Mononuclear cell (primary cell): ENCODE results near the gene NAA38. TPM values are rescaled to one million over a fixed set of nuclear protein-coding genes. Genes with fewer than 3 reads are reported as not detected.
A peak's percentile ranks its signal among the peaks of the same experiment; 100 is the strongest.

Source experiments
- H3K27me3 ChIP-seq: 2 replicates; pipeline ENCODE4 v1.6.0; 2011; ENCODE audit warnings: low read length, control low read depth; ENCODE audit not compliant: insufficient read depth
- H3K4me1 ChIP-seq: 2 replicates; pipeline ENCODE4 v1.5.1; 2011; ENCODE audit warnings: mild to moderate bottlenecking, low read length, control low read depth; ENCODE audit not compliant: insufficient read depth
- H3K4me3 ChIP-seq: 2 replicates; pipeline ENCODE4 v1.5.1; 2011; ENCODE audit warnings: mild to moderate bottlenecking, low read length, moderate library complexity
- H3K9me3 ChIP-seq: 2 replicates; pipeline ENCODE4 v1.5.1; 2011; ENCODE audit warnings: low read depth, mild to moderate bottlenecking, control low read depth, low read length
- total RNA-seq: library from RNA; depleted of rRNA; stranded (reverse); fragments of >200 nt; gene quantifications from one replicate; pipeline ENCODE4 v1.2.3, GENCODE V29; 2012

The NAA38 gene
- total RNA-seq, 1 donor, result 14.0 TPM

- no peak overlapping the region for H3K4me3 ChIP-seq
These were observed 6.5 kb downstream of the NAA38 start for GRCh38 chr17:7850701-7851437.

GRCh38 chr17:7849751-7850504, 7.4 kb downstream of the NAA38 start:
- no peaks in the 10 kb centered on the region for H3K9me3 ChIP-seq
- no peak overlapping the region for H3K4me3 ChIP-seq
- peaks cover 24% of the 10 kb centered on the region for H3K4me1 ChIP-seq
- no peaks in the 10 kb centered on the region for H3K27me3 ChIP-seq

More at GRCh38 chr17:7850701-7851437, 6.5 kb downstream of the NAA38 start:
- H3K4me1 ChIP-seq, result peaks cover 25% of the 10 kb centered on the region
- no peaks in the 10 kb centered on the region for H3K9me3 ChIP-seq
- H3K27me3 ChIP-seq, result no peaks in the 10 kb centered on the region

GRCh38 chr17:7849130-7849750, 8.1 kb downstream of the NAA38 start:
- H3K4me3 ChIP-seq, result no peak overlapping the region
- no peaks in the 10 kb centered on the region for H3K9me3 ChIP-seq
- no peaks in the 10 kb centered on the region for H3K27me3 ChIP-seq
- H3K4me1 ChIP-seq, result peaks cover 31% of the 10 kb centered on the region

GRCh38 chr17:7848739-7849129, 8.6 kb downstream of the NAA38 start:
- H3K4me1 ChIP-seq, result peaks cover 33% of the 10 kb centered on the region
- H3K4me3 ChIP-seq, result no peak overlapping the region
- no peaks in the 10 kb centered on the region for H3K27me3 ChIP-seq
- H3K9me3 ChIP-seq, result no peaks in the 10 kb centered on the region

- H3K4me3 ChIP-seq, result no peak overlapping the region
- no peaks in the 10 kb centered on the region for H3K27me3 ChIP-seq
- H3K9me3 ChIP-seq, result no peaks in the 10 kb centered on the region
- H3K4me1 ChIP-seq, result peaks cover 33% of the 10 kb centered on the region
These were observed 9.2 kb downstream of the NAA38 start for GRCh38 chr17:7848131-7848579.

- no peaks in the 10 kb centered on the region for H3K9me3 ChIP-seq
- H3K4me1 ChIP-seq, result peaks cover 34% of the 10 kb centered on the region
- H3K4me3 ChIP-seq, result no peak overlapping the region
- H3K27me3 ChIP-seq, result no peaks in the 10 kb centered on the region
These were observed 10.3 kb downstream of the NAA38 start for GRCh38 chr17:7846765-7847661.

GRCh38 chr17:7846063-7846735, 11.2 kb downstream of the NAA38 start:
- Histone ChIP-seq H3K4me3 (no peak overlapping the region), H3K4me1 (peaks cover 31% of the 10 kb centered on the region), H3K27me3 (no peaks in the 10 kb centered on the region), H3K9me3 (no peaks in the 10 kb centered on the region)

- Histone ChIP-seq H3K4me3 (peak overlapping the region; percentile 78), H3K9me3 (no peaks in the 10 kb centered on the region), H3K27me3 (no peaks in the 10 kb centered on the region)
These were observed 11.8 kb downstream of the NAA38 start for GRCh38 chr17:7845359-7846062.

GRCh38 chr17:7844292-7845154, 12.8 kb downstream of the NAA38 start:
- Histone ChIP-seq H3K27me3 (no peaks in the 10 kb centered on the region), H3K4me3 (peak overlapping the region; percentile 78), H3K9me3 (no peaks in the 10 kb centered on the region), H3K4me1 (peaks cover 43% of the 10 kb centered on the region)

More at GRCh38 chr17:7845359-7846062, 11.8 kb downstream of the NAA38 start:
- peaks cover 33% of the 10 kb centered on the region for H3K4me1 ChIP-seq

GRCh38 chr17:7843536-7844291, 13.6 kb downstream of the NAA38 start:
- Histone ChIP-seq H3K27me3 (no peaks in the 10 kb centered on the region), H3K4me3 (peak overlapping the region; percentile 84), H3K9me3 (no peaks in the 10 kb centered on the region), H3K4me1 (peaks cover 51% of the 10 kb centered on the region)

- no peaks in the 10 kb centered on the region for H3K27me3 ChIP-seq
- H3K9me3 ChIP-seq, result no peaks in the 10 kb centered on the region
- H3K4me1 ChIP-seq, result peaks cover 55% of the 10 kb centered on the region
- H3K4me3 ChIP-seq, result peak overlapping the region; percentile 84
These were observed 14.2 kb downstream of the NAA38 start for GRCh38 chr17:7843257-7843535.

GRCh38 chr17:7842380-7843256, 14.7 kb downstream of the NAA38 start:
- Histone ChIP-seq H3K27me3 (no peaks in the 10 kb centered on the region), H3K9me3 (no peaks in the 10 kb centered on the region), H3K4me3 (peak overlapping the region; percentile 84), H3K4me1 (peaks cover 59% of the 10 kb centered on the region)
